Measurements from ENCODE around the gene TMUB1.

TMUB1 gene

DNA sequence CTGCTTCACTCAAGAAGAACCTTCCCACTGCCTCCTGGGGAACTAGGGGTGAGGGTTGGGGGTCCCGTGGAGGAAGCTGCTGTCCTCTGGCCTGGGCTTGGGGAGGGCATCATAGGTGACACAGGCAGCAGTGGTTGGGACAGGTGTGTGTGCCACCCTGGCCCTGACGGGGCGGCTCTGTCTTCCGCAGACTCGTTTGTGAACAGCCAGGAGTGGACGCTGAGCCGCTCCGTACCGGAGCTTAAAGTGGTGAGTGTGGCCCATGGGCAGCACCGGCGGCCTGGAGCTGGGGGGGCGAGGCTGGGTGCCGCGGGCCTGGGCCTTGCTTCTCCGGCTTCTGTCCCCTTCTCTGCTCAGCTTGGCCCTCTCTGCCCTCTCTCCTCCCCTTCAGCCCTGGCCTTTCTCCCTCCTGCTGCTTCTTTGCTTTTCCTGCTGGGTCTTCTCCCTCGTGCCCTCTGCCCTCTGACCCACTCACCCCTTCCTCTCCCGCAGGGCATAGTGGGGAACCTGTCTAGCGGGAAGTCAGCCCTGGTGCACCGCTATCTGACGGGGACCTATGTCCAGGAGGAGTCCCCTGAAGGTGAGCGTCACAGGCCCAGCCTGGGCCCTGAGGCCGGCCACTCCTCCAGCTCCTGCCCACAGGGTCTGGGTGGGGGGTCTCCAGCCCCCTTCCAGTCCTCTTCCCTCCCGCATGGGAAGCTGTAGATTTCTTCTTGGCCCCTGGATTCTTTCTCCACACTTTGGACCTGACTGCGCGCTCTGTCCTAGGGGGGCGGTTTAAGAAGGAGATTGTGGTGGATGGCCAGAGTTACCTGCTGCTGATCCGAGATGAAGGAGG, 33.5 kb upstream of the TMUB1 start:
- no peak overlapping the region for H3K4me3 ChIP-seq (ENCODE audit: low read depth, low read length)
- TF ChIP-seq, protein P1, sequence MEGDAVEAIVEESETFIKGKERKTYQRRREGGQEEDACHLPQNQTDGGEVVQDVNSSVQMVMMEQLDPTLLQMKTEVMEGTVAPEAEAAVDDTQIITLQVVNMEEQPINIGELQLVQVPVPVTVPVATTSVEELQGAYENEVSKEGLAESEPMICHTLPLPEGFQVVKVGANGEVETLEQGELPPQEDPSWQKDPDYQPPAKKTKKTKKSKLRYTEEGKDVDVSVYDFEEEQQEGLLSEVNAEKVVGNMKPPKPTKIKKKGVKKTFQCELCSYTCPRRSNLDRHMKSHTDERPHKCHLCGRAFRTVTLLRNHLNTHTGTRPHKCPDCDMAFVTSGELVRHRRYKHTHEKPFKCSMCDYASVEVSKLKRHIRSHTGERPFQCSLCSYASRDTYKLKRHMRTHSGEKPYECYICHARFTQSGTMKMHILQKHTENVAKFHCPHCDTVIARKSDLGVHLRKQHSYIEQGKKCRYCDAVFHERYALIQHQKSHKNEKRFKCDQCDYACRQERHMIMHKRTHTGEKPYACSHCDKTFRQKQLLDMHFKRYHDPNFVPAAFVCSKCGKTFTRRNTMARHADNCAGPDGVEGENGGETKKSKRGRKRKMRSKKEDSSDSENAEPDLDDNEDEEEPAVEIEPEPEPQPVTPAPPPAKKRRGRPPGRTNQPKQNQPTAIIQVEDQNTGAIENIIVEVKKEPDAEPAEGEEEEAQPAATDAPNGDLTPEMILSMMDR (IDR thresholded peaks at IDR 0.05; ENCODE audit: control insufficient read depth, extremely low read depth, insufficient read depth) = no peak

DNA sequence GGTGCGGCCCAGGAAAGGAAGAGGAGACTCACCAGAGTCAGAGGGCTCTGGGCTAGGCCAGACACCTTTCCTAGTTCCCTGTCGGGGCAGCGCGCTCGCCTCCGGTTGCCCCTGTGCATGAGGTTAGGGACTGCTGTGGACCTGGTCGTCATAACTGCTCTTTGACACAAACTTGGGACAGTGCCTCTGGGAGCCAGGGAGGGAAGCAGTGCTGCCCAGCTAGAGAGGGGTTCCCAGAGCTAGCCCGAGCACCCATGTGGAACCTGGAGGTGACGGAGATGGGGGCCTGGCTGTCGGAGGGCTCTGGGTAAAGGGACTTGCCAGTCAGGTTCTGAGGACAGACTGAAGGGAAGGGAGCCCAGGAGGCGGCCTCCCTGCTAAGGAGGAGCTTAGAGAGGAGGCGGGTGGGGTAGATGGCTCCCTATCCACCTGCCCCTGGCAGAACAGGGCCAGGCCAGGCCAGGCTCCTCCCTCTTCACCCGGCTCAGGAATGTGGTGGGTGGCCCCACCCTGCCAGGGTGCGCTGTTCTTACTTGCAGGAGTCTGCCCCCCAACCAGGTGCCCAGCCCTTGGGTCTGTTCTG, 32.6 kb upstream of the TMUB1 start:
- TF ChIP-seq, protein P1 (IDR thresholded peaks at IDR 0.05; ENCODE audit: control insufficient read depth, extremely low read depth, insufficient read depth) = no peak
- peak overlapping the region; percentile 48 for H3K4me3 ChIP-seq (ENCODE audit: low read depth, low read length)
- DNase-seq (ENCODE audit: low read depth) = peak; percentile 72

More for the DNA sequence above, 33.5 kb upstream of the TMUB1 start:
- DNase-seq (ENCODE audit: low read depth) = no peak

DNA sequence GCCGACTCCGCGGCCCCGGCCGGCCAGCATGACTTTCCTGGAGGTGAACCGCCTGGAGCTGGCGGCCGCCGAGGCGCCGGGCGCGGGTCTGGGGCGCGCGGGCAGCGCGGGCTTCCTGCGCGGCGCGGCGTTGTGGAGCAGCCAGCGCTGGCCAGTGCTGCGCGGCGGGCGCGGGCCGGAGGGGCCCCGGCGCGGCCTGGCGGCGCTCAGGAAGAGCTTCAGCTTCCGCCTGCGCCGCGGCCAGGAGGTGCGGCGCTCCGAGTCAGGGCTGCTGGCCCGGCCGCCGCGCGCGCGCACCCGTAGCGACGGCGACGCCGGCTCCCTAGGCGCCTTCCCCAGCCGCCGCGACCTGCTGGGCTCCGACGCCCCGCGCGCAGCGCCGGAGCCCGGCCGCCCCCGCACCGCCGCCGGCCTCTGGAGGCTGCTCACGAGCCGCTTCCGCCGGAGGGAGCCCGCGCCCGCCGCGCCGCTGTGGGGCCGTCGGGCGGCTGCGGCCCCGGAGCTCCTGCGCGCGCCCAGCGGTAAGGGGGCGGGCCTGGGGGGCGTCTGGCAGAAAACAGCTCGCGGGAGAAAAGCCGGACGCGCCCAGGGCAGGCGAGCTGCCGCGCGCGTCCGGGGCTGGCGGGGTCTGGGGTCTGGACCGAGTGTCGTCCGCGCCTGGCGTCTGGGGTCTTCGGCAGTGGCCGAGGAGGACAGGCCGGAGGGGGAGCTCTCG, 32.0 kb upstream of the TMUB1 start:
- peak overlapping the region; percentile 48 for H3K4me3 ChIP-seq (ENCODE audit: low read depth, low read length)
- TF ChIP-seq, protein P1 (IDR thresholded peaks at IDR 0.05; ENCODE audit: control insufficient read depth, extremely low read depth, insufficient read depth) = 0 out of 2 replicates have a peak, but pooled peaks have one; percentile 10
- no peak for DNase-seq (ENCODE audit: low read depth)

DNA sequence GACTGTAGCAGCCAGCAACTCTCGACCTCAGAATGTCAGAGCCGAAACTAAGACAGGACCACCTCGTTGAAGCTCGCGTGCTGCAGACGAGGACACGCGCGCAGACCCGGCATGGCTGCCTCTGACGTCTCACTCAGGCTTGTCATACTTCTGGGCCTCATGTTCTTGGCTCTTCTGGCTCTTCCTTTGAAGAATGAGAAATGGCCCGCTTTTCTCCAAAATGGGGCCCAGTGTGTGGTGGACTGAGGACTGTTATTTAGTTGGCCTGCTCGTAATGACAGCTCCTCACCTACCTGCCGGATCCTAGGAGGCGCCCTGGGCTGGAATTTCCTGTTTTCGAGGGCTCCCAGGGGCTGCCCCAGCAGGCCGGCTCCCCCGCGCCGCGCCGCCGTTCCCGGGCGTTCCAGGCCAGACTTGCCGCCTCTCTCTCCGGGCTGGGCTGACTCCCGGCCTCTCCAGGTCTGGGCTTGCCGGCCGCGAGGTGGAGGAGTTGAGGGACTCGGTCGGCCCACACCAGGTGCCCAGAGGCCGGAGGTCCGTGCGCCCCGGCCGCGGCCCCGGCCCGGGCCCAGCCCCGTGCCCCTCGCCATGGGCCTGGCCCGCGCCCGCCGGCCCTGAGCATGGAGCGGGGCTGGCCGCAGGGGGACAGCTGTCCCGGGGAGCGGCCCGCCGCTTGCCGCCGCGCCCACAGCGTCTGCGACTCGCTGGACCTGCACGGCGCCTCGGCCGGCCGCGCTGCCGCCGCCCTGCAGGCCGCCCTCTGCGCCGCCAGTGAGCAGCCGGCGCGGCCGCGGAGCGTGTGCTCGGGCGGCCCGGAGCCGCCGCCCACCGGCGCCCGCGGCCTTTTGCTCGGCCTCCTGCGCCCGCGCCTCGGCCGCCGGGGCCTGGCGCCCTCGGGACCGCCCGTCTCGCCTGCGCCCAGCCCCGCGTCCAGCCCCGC, 31.1 kb upstream of the TMUB1 start:
- DNase-seq (ENCODE audit: low read depth) = no peak
- TF ChIP-seq, protein P1 (IDR thresholded peaks at IDR 0.05; ENCODE audit: control insufficient read depth, extremely low read depth, insufficient read depth) = no peak
- peak overlapping the region; percentile 36 for H3K4me3 ChIP-seq (ENCODE audit: low read depth, low read length)

DNA sequence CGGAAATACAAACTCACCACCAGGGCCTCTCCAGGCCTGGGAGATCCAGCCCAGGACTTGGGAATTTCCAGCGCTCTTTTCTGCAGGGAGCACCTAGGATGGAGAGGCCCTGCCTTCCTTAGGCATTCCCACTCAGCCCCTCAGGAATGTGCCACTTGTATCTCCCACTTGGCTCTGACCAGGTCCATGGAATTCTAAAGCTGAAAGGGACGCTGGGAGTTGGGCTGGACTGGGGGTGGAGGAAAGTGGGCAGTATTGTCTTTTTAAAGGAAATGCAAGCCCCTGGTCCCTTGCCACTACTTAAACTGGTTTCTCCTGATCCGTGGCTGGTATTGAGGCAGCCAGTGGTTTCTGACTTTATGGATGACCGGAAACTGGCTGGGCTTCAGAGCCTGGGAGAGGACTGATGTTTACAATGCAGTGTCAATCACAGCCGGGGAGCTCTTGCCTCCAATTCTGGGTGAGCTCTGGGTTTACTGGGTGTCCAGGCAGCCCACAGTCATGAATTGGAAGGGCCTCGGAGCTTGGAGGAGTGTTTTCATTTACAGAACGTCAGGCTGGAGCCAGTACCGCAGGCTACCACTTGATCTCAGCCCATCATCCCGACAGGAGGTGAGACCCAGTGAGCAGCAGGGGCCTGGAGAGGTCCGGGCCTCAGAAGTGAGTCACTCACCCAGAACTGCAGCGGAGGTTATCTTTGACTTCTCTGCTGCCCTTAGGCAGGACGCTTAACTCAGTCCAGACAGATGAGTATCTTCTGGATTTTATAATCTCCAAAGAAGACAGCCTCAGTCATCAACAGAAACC, 30.3 kb upstream of the TMUB1 start:
- TF ChIP-seq, protein P1 (IDR thresholded peaks at IDR 0.05; ENCODE audit: control insufficient read depth, extremely low read depth, insufficient read depth) = no peak
- peak overlapping the region; percentile 36 for H3K4me3 ChIP-seq (ENCODE audit: low read depth, low read length)
- peak; percentile 92 for DNase-seq (ENCODE audit: low read depth)
